Fibroblast of mammary gland (primary cell): ENCODE results near the gene USHBP1.

Source experiments
- DNase-seq: peaks from one replicate; pipeline ENCODE4 v3.0.0-alpha.2; 2010; ENCODE audit warnings: low read depth
- H3K4me3 ChIP-seq: 2 replicates; pipeline ENCODE4 v1.5.1; 2011; ENCODE audit warnings: low read depth, mild to moderate bottlenecking, low read length, moderate library complexity; ENCODE audit not compliant: control insufficient read depth
- CTCF ChIP-seq: conservative IDR thresholded peaks from 2 replicates; pipeline ENCODE4 v1.5.1; 2011; ENCODE audit warnings: low read depth, low read length, inconsistent platforms; ENCODE audit not compliant: control insufficient read depth, insufficient read depth

USHBP1 gene

GRCh38 chr19:17307876-17308377 is 43.4 kb upstream of the USHBP1 start:
- DNase-seq: no peak
- TF ChIP-seq CTCF: no peak
- H3K4me3 ChIP-seq: no peak overlapping the region

GRCh38 chr19:17306285-17306714 is 41.8 kb upstream of the USHBP1 start:
- peak overlapping the region; percentile 78 for H3K4me3 ChIP-seq
- no peak for TF ChIP-seq CTCF
- DNase-seq: no peak

GRCh38 chr19:17305517-17306284 is 41.2 kb upstream of the USHBP1 start, which contains the start of gene MRPL34:
Gene MRPL34 (plus strand): TSS chr19:17305872. CDS start chr19:17305893, 21 bp downstream.
- peak; percentile 57 for TF ChIP-seq CTCF
- peak within 1 kb of the TSS; percentile 78 for H3K4me3 ChIP-seq
- DNase-seq: peak; percentile 98

- DNase-seq: no peak
- H3K4me3 ChIP-seq: peak overlapping the region; percentile 78
- no peak for TF ChIP-seq CTCF
Observed at GRCh38 chr19:17305216-17305516, 40.6 kb upstream of the USHBP1 start.

GRCh38 chr19:17304386-17305215 is 40.1 kb upstream of the USHBP1 start:
- no peak overlapping the region for H3K4me3 ChIP-seq
- TF ChIP-seq CTCF: no peak
- no peak for DNase-seq

GRCh38 chr19:17303940-17304267 is 39.4 kb upstream of the USHBP1 start:
- DNase-seq: peak; percentile 40

More at GRCh38 chr19:17303940-17304267, 39.4 kb upstream of the USHBP1 start:
- no peak for TF ChIP-seq CTCF
- H3K4me3 ChIP-seq: no peak overlapping the region
